Activated naive CD4-positive, alpha-beta T cell treated with anti-CD3 and anti-CD28 coated beads, Interleukin-2, amount 10 ng/mL, durations not matched to agents 7 days and 5 days (primary cell): ENCODE measurements around the gene DGCR2.
"Not testable (repeated sequence)": the region's sequence is repeated elsewhere in the genome, so short reads cannot be mapped to it uniquely, and the experiment has no call there.

ENCODE experiments used
- CTCF ChIA-PET: fragments of 350-600 bp; sonication (Branson Sonifier 250); formaldehyde crosslinking; loops from one replicate; lab custom pipeline; 2021; ENCODE audit warnings: antibody characterized with exemption; lab: Charles Lee
- DNase-seq: peaks from one replicate; pipeline ENCODE4 v3.0.0-alpha.2; 2020
- H3K27ac Mint-ChIP-seq: one replicate; pipeline ENCODE4 v1.8.0; 2021; ENCODE audit warnings: mild to moderate bottlenecking, moderate library complexity, mixed read lengths
- H3K27me3 Mint-ChIP-seq: one replicate; pipeline ENCODE4 v1.8.0; 2021; ENCODE audit warnings: mild to moderate bottlenecking, mixed read lengths
- H3K36me3 Mint-ChIP-seq: one replicate; pipeline ENCODE4 v1.8.0; 2021; ENCODE audit warnings: mixed read lengths
- H3K4me1 Mint-ChIP-seq: one replicate; pipeline ENCODE4 v1.8.0; 2021; ENCODE audit warnings: mixed read lengths
- H3K4me3 Mint-ChIP-seq: one replicate; pipeline ENCODE4 v1.8.0; 2021; ENCODE audit warnings: mild to moderate bottlenecking, moderate library complexity, mixed read lengths
- H3K9me3 Mint-ChIP-seq: one replicate; pipeline ENCODE4 v1.8.0; 2021; ENCODE audit warnings: mixed read lengths

DGCR2 gene

DNA sequence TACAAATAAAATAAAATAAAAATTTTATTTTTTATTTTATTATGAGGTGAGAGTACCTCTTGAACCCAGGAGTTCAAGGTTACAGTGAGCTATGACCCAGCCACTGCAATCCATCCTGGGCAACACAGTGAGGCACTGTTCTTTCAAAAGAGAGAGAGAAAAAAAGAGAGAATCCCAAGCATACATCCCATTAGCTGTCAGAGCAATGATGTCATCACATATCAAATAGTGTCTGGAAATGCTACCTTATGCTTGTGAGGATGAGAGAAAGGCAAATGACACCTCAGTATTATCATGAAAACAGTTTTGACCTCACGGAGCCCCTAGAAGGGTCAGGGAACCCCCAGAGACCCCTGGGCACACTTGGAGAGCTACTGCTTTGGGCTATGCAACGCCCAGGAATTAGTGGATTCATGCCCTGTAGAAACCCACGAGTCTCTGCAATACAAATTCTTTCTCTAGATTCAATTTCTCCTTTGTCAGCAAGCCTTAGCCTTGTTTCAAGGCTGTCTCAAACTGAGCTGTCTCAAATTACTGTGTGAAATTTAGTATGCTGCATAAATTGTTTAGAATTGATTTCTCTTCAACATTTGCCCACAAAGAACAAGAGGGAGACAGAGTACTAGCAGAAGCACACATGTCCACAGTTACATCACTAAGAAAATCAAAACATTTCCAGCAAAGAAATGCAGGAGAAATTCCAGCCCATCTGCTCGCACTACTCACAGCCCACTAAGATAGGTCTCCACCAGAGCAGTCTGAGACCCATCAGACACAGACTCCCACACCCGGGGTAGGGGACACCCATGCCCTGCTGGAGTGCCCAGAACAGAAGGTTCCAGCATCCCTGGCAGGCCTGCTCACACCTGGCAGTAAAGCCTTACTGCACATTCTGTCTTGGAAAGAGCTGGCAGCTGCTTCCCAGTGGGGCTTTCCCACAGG is 18.1 kb downstream of the DGCR2 start:
- peak overlapping the region; percentile 7 for H3K27ac Mint-ChIP-seq
- H3K4me1 Mint-ChIP-seq: peaks cover 34% of the 10 kb centered on the region
- H3K36me3 Mint-ChIP-seq: peaks cover 12% of the 10 kb centered on the region
- H3K9me3 Mint-ChIP-seq: no peaks in the 10 kb centered on the region
- no peak for DNase-seq
- CTCF ChIA-PET: no interaction called here
- H3K4me3 Mint-ChIP-seq: no peak overlapping the region
- no peaks in the 10 kb centered on the region for H3K27me3 Mint-ChIP-seq

DNA sequence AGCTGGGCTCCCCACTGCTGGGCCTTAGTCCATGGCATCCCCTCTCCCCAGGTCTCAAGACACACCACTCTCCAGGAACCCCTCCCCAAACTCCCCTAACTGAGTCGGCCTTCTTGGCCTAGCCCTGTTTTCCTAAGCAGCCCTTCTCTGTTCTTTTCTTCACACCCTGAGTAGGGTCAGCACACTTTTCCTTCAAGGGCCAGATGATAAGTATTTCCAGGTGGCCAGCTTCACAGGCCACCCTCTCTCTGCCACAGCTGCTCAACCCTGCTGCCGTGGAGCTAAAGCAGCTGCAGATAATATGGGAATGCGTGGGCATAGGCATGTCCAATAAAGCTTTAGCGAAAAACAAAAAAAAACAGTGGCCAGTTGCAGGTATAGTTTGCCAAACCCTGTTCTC is 24.1 kb downstream of the DGCR2 start:
- no peak overlapping the region for H3K27ac Mint-ChIP-seq

DNA sequence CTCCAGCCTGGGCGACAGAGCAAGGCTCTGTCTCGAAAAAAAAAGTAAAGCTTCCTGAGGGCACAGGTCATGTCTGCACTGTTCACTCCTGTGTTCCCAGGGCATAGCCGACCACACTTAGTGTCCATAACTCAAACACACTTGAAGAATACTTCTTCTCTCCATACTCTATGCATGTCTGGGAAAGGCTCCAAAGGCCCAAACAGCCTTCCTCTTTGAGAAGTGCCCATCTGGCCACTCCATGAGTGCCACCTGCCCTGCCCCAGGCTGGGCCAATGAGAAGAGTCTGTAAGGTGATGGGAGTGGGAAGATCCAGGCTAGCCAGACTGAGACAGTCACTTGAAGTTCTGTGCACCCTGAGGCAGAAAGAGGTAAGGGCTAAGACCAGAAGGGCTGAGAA is 24.7 kb downstream of the DGCR2 start:
- Mint-ChIP-seq H3K4me3 (no peak overlapping the region), H3K36me3 (peaks cover 4% of the 10 kb centered on the region), H3K4me1 (peaks cover 2% of the 10 kb centered on the region), H3K9me3 (no peaks in the 10 kb centered on the region), H3K27ac (no peak overlapping the region), H3K27me3 (no peaks in the 10 kb centered on the region)
- CTCF ChIA-PET: no interaction called here
- DNase-seq: no peak

More for the DNA sequence above, 24.1 kb downstream of the DGCR2 start:
- H3K4me1 Mint-ChIP-seq: no peaks in the 10 kb centered on the region
- CTCF ChIA-PET: no interaction called here
- no peak for DNase-seq
- H3K27me3 Mint-ChIP-seq: no peaks in the 10 kb centered on the region
- peaks cover 4% of the 10 kb centered on the region for H3K36me3 Mint-ChIP-seq
- no peak overlapping the region for H3K4me3 Mint-ChIP-seq
- no peaks in the 10 kb centered on the region for H3K9me3 Mint-ChIP-seq

DNA sequence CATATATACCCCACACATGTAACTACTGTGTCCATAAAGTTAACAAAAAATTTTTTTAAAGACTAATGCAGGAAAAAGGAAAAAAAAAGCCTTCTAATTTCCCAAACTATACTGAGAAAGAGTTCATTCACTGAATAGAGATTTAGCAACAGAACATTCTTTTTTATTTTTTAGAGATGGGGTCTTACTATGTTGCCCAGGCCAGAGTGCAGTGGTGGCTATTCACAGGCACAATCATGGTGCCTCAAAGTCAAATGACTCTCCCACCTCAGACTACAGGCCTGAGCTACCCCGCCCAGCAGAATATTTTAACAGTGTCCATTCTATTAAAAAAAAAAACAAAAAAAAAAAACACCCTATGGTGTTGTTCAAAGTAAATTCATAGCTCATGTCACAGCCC is 25.7 kb downstream of the DGCR2 start:
- CTCF ChIA-PET: no interaction called here
- DNase-seq: no peak
- Mint-ChIP-seq H3K4me1 (peaks cover 2% of the 10 kb centered on the region), H3K36me3 (peaks cover 6% of the 10 kb centered on the region), H3K27me3 (no peaks in the 10 kb centered on the region), H3K27ac (no peak overlapping the region), H3K4me3 (no peak overlapping the region), H3K9me3 (no peaks in the 10 kb centered on the region)

DNA sequence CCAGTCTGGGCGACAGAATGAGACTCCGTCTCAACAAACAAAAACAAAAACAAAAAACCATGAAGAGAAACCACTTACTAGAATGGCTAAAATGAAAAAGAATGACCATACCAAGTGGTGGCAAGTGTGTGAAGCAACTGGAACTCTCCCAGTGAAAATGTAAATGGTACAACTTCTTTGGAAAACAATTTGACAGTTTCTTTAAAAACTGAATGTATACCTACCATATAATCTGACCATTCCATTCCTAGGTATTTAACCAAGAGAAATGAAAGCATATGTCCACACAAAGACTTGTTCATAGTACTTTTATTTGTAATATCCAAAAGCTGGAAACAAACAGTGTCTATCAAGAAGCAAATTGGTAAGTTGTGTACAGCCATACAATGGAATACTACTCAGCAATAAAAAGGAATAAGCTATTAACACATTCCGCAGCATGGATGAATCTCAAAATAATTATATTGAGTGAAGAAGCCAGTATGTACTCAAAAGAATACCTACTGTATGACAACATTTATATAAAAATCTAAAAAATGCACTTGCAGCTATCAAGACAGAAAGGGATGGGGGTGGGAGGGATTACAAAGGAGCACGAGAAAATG is 27.7 kb downstream of the DGCR2 start:
- H3K27ac Mint-ChIP-seq: no peak overlapping the region
- H3K4me3 Mint-ChIP-seq: no peak overlapping the region
- H3K9me3 Mint-ChIP-seq: no peaks in the 10 kb centered on the region
- CTCF ChIA-PET: no interaction called here
- DNase-seq: no peak
- peaks cover 2% of the 10 kb centered on the region for H3K4me1 Mint-ChIP-seq
- no peaks in the 10 kb centered on the region for H3K27me3 Mint-ChIP-seq
- H3K36me3 Mint-ChIP-seq: peaks cover 5% of the 10 kb centered on the region

DNA sequence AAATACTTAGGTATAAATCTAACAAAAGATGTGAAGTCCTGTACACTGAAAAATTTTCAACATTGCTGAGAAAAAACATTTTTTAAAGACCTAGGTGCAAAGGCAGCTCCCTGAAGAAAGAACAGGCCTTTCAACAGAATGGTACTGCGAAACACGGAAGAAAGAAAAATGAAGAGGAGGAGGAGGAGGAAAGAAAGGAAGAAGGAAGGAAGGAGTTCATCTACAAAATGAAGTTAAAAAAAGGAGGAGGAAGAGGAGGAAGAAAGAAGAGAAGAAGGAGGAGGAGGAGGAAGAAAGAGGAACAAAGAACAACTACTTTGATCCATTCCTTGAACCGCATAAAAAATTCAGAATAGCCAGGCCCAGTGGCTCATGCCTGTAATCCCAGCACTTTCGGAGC is 29.5 kb downstream of the DGCR2 start:
- Mint-ChIP-seq H3K4me1 (peaks cover 2% of the 10 kb centered on the region), H3K9me3 (no peaks in the 10 kb centered on the region), H3K27me3 (no peaks in the 10 kb centered on the region), H3K4me3 (no peak overlapping the region), H3K27ac (peak overlapping the region; percentile 70), H3K36me3 (peaks cover 8% of the 10 kb centered on the region)
- no peak for DNase-seq
- CTCF ChIA-PET: no interaction called here

DNA sequence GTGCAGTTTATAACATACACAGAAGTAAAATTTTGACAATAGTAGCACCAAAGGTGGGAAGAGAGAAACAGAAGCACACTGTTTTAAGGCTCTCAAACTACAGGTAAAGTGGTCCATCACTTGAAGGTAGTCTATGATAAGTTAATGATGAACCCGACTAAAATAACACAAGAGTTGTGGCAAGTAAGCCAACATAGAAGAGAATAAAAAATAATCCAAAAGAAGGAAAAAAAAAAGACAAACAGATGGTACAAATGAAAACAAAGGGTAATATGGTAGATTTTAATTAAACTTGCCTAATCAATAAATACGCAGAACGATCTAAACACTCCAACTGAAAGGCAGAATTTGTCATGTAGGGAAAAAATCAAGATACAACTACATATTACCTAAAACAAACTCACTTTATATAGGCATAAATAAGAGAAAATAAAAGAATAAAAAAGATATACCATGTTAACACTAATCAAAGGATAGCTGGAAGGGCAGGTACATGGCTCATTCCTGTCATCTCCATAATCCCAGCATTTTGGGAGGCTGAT is 31.6 kb downstream of the DGCR2 start:
- H3K27ac Mint-ChIP-seq: no peak overlapping the region
- H3K36me3 Mint-ChIP-seq: peaks cover 13% of the 10 kb centered on the region
- H3K4me1 Mint-ChIP-seq: peaks cover 4% of the 10 kb centered on the region
- DNase-seq: no peak
- H3K4me3 Mint-ChIP-seq: no peak overlapping the region
- H3K9me3 Mint-ChIP-seq: no peaks in the 10 kb centered on the region
- H3K27me3 Mint-ChIP-seq: no peaks in the 10 kb centered on the region
- CTCF ChIA-PET: no interaction called here

DNA sequence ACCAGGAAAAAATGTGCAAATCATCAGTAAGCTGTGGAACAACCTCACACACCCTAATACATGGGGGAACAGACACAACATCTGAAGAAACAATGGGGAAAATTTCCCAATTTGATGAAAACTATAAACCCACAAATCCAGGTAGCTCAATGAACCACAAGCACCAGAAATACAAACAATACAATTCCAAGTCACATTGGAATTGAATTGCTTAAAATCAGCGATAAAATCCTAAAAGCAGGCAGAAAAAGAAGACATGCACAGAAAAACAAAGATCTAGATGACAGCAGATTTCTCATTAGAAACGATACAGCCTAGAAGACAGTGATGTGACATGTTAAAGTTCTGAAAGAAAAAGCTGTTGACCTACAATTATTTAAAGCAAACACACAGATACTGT is 32.0 kb downstream of the DGCR2 start:
- CTCF ChIA-PET: no interaction called here
- no peaks in the 10 kb centered on the region for H3K9me3 Mint-ChIP-seq

DNA sequence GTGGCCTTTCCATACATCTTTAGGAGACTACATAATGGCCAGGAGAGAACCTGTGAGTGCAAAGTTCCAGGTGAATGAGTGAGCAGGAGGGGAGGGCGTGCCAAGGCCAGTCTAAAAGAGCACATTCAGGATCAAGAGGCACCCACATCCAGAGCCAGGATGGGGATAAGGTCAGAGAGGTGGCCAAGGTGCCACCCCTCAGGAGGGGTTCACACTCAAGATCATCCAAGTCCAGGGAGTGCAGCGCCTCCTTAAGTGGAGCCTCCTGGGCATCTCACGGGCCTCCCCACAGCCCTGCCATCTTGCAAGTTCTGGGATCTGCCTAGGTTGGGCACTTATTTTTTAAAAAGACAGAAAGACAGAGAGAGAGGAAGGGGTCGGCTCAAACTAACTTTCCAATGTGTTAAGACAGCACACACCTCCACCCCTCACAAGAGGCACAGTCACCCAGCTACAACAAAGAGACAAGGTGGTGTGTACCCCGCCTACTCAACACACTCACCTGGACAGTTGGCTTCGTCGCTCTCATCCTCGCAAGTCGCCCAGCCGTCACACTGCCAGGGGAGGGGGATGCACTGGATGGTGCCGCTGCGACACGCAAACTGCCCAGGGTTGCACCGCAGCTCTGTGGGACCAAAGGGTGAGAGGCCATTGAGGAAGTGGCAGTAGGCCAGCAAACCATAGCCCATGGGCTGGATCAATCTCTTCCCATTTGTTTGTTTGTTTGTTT is 33.2 kb downstream of the DGCR2 start:
- no peak overlapping the region for H3K4me3 Mint-ChIP-seq
- H3K27ac Mint-ChIP-seq: no peak overlapping the region

More for the DNA sequence above, 32.0 kb downstream of the DGCR2 start:
- peaks cover 8% of the 10 kb centered on the region for H3K4me1 Mint-ChIP-seq
- DNase-seq: no peak
- H3K36me3 Mint-ChIP-seq: peaks cover 17% of the 10 kb centered on the region
- no peaks in the 10 kb centered on the region for H3K27me3 Mint-ChIP-seq
- H3K4me3 Mint-ChIP-seq: no peak overlapping the region
- no peak overlapping the region for H3K27ac Mint-ChIP-seq

DNA sequence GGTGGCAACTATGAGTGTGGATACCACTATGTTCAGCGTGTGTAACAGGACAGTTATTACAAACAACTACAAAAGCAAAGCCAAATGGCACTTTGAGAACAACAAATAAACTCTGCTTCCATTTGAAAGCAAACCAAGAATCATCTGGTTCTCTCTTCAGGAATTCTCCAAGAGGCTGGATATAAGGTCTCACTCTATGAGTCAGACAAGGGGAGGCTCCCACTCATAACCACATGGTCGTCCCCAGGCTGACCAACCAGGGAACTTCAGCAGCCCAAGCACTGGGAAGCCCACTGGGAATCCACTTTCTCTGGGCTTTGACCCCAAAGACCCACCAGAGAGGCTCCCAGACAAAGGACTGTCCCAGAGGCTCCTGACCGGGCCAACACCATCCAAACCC is 35.3 kb downstream of the DGCR2 start:
- H3K9me3 Mint-ChIP-seq: no peaks in the 10 kb centered on the region
- no peaks in the 10 kb centered on the region for H3K27me3 Mint-ChIP-seq
- CTCF ChIA-PET: no interaction called here
- no peak for DNase-seq
- peaks cover 26% of the 10 kb centered on the region for H3K36me3 Mint-ChIP-seq
- no peak overlapping the region for H3K4me3 Mint-ChIP-seq
- H3K27ac Mint-ChIP-seq: no peak overlapping the region
- H3K4me1 Mint-ChIP-seq: peaks cover 8% of the 10 kb centered on the region

More for the DNA sequence above, 33.2 kb downstream of the DGCR2 start:
- peaks cover 10% of the 10 kb centered on the region for H3K4me1 Mint-ChIP-seq
- peaks cover 20% of the 10 kb centered on the region for H3K36me3 Mint-ChIP-seq
- DNase-seq: no peak
- H3K9me3 Mint-ChIP-seq: no peaks in the 10 kb centered on the region
- H3K27me3 Mint-ChIP-seq: no peaks in the 10 kb centered on the region
- CTCF ChIA-PET: no interaction called here

DNA sequence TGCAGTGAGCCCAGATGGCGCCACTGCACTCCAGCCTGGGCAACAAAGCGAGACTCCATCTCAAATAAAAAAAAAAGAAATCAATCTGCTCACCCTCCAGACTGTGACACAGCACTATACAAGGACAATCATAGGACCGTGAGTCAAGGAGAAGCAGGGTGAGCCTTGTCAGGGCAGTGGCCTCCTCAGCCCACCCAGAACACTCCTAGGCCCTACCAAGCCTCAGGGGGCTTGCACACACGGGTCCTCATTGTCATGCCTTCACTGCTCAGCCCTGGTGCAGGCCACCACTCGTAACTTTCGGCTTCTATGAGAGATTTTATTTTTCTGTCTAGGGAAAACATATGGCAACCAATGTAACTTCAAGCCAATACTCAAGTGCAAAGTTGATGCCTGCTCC is 35.8 kb downstream of the DGCR2 start:
- peaks cover 27% of the 10 kb centered on the region for H3K36me3 Mint-ChIP-seq
- DNase-seq: no peak

DNA sequence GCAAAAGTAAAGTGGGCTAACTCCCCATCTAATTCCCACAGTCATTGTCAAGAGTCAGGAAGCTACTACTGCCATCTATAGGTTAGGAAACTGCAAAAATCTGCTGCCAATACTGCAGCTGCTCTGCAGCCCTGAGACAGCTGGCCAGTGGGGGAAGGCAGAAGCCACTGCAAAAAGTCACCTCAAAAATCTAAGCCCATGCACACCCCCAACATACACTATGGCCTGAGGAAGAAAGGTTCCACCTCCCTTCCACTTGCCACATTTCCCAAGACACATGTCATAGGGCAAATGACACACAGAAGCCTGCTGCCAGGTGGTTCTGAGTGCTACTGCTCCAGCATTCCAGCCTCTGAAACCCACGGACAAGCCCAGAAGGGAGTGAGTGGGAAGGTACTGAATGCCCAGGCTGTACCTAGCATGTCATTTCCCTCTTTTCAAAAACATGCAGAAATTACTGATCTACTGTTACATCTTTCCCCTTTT is 36.9 kb downstream of the DGCR2 start:
- no peaks in the 10 kb centered on the region for H3K9me3 Mint-ChIP-seq
- no peak for DNase-seq
- H3K4me3 Mint-ChIP-seq: no peak overlapping the region
- H3K27me3 Mint-ChIP-seq: no peaks in the 10 kb centered on the region
- CTCF ChIA-PET: interaction anchor here (0.6 to 1.2 kb wide), 3 partner anchors 12 to 1411 kb away, joined by 3 to 4 read pairs (median 3); no protein-coding TSS in a partner anchor
- peak overlapping the region; percentile 44 for H3K27ac Mint-ChIP-seq
- peaks cover 8% of the 10 kb centered on the region for H3K4me1 Mint-ChIP-seq
- H3K36me3 Mint-ChIP-seq: peaks cover 27% of the 10 kb centered on the region

More for the DNA sequence above, 35.8 kb downstream of the DGCR2 start:
- no peak overlapping the region for H3K4me3 Mint-ChIP-seq
- CTCF ChIA-PET: interaction anchor here (1.2 kb wide), 1 partner anchor 37 kb away, joined by 3 read pairs; no protein-coding TSS in a partner anchor
- peaks cover 8% of the 10 kb centered on the region for H3K4me1 Mint-ChIP-seq
- H3K27ac Mint-ChIP-seq: no peak overlapping the region
- no peaks in the 10 kb centered on the region for H3K9me3 Mint-ChIP-seq
- H3K27me3 Mint-ChIP-seq: no peaks in the 10 kb centered on the region

DNA sequence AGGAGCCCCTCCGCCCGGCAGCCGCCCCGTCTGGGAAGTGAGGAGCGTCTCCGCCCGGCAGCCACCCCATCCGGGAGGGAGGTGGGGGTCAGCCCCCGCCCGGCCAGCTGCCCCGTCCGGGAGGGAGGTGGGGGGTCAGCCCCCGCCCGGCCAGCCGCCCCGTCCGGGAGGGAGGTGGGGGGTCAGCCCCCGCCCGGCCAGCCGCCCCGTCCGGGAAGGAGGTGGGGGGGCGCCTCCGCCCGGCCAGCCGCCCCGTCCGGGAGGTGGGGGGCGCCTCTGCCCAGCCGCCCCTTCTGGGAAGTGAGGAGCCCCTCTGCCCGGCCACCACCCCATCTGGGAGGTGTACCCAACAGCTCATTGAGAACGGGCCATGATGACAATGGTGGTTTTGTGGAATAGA is 37.6 kb downstream of the DGCR2 start:
- not testable (repeated sequence) for H3K9me3 Mint-ChIP-seq, H3K27ac Mint-ChIP-seq, H3K4me1 Mint-ChIP-seq, H3K27me3 Mint-ChIP-seq, DNase-seq, H3K4me3 Mint-ChIP-seq
- CTCF ChIA-PET: interaction anchor here (1.0 kb wide), 1 partner anchor 11 kb away, joined by 4 read pairs; no protein-coding TSS in a partner anchor
- H3K36me3 Mint-ChIP-seq: peaks cover 27% of the 10 kb centered on the region

DNA sequence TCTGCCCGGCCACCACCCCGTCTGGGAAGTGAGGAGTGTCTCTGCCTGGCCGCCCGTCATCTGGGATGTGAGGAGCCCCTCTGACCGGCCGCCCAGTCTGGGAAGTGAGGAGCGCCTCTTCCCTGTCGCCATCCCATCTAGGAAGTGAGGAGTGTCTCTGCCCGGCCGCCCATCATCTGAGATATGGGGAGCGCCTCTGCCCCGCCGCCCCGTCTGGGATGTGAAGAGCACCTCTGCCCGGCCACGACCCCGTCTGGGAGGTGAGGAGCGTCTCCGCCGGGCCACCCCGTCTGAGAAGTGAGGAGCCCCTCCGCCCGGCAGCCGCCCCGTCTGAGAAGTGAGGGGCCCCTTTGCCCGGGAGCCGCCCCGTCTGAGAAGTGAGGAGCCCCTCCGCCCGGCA is 38.1 kb downstream of the DGCR2 start:
- H3K27ac Mint-ChIP-seq, H3K27me3 Mint-ChIP-seq, H3K9me3 Mint-ChIP-seq, CTCF ChIA-PET, DNase-seq, H3K4me3 Mint-ChIP-seq, H3K4me1 Mint-ChIP-seq: not testable (repeated sequence)
- peaks cover 27% of the 10 kb centered on the region for H3K36me3 Mint-ChIP-seq
